Kasumi-1 (cell line): ENCODE data around the gene IDE.
"Not testable (repeated sequence)": the region's sequence is repeated elsewhere in the genome, so short reads cannot be mapped to it uniquely, and the experiment has no call there.

Source experiments
- DNase-seq, 2 experiments: peaks; one replicate each; lab custom pipeline; 2025; lab: John Stamatoyannopoulos, UW

The IDE gene

DNA sequence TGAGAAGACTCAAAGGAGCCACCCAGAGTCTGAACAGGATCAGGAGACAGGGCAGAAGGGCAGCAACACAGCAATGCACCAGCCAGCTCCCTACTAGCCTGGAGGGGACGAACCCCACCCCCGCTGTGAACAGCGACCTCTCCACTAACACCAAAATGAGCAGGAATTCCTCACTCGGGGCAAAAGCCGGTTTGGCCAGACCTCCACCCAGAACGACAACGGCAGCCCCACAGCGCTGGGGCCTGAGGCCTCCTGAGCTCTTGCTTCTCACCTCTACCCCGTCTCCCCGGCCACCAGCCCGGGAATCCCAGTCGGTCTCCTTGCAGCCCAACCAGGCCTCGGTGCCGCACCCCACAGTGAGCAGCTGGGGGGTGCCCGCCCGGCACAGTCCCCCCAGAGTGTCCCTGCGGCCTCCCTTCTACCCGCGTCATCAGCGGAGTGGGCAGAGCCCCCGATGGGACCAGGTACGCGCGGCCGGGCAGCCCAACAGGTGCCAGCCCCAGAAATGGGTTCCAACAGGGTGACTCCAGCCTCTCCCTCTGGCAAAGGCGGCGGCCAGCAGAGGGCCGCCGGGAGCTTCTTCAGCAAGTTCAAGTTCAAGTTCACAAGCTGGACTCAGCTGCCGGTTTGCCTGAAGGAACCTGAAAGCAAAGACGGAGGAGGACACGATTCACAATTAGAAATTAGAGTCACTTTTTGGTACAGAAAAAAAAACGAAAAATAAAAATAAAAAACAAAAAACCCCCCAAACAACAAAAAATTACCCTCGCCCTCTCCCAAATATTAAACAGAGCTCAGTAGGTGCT lies 153.9 kb downstream of the IDE start:
- DNase-seq: no peak

GRCh38 chr10:92418891-92419290 lies 155.0 kb downstream of the IDE start:
- no peak for DNase-seq

- no peak for DNase-seq
These were observed 155.7 kb downstream of the IDE start for GRCh38 chr10:92418221-92418620.

- no peak for DNase-seq
These were observed 160.4 kb downstream of the IDE start for GRCh38 chr10:92413519-92413918.

- DNase-seq: no peak
These were observed 160.9 kb downstream of the IDE start for GRCh38 chr10:92413011-92413410.

GRCh38 chr10:92411406-92411805 lies 162.5 kb downstream of the IDE start:
- DNase-seq: no peak

DNA sequence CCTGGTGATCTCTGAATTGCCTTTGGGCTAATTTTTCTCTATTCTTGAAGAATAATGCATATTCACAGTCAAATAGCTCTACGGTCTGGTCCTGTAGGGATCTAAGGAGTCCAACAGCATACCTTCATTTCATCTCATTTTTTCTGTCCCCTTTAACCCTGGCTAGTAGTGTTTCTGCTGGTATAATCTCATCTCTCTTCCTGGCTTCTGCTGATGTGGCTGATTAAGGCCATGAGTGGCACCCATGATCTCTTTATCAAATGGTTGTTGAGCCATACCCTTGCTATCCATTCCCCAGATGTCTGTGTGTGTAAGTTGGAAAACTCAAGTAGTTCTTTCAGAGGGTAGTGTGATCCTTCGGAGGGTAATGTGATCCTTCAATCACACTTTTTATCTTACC lies 163.4 kb downstream of the IDE start:
- no peak for DNase-seq

- DNase-seq: no peak
These were observed 165.9 kb downstream of the IDE start for GRCh38 chr10:92408017-92408361.

DNA sequence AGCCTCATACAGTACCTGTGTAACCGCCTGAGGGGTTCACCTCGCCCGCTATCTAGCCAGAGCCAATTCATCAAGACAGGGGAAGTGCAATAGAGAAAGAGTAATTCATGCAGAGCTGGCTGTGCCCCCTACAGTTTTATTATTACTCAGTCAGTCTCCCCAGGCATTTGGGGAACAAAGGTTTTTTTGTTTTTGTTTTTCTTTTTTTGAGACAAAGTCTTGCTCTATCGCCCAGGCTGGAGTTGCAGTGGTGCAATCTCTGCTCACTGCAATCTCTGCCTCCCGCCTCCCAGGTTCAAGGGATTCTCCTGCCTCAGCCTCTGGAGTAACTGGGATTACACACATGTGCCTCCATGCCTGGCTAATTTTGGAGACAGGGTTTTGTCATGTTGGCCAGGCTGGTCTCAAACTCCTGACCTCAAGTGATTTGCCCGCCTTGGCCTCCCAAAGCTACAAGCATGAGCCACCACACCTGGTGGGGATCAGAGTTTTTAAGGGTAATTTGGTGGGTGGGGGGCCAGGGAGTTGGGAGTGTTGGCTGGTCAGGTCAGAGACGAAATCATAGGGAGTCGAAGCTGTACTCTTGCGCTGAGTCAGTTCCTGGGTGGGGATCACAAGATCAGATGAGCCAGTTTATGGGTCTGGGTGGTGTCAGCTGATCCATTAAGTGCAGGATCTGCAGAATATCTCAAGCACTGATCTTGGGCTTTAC lies 166.4 kb downstream of the IDE start:
- no peak for DNase-seq

DNA sequence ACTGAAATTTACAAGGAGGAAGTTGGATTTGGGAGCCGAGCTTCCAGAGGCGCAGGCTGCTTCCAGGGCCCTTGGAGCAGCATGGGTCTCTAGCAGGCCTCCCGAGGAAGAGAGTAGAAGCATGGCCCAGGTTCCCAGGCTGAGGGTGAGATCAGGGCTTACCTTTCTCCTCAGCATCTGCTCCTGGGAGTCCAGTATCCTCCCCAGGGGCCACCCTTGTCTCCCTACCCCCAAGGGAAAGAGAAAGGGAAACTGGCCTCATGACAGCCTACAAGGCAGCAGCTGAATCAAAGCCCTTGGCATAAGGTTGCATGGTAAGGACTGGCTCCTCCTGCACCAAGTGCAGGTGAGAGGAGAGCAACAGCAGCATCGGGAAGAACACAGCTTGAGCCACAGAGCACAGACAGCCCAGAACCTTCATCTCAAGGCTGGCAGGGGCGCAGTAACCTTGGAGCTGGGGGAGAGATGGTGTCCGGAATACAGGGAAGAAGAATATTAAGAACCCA lies 168.4 kb downstream of the IDE start:
- DNase-seq: no peak

- DNase-seq: no peak
These were observed 169.1 kb downstream of the IDE start for GRCh38 chr10:92404612-92405418.

DNA sequence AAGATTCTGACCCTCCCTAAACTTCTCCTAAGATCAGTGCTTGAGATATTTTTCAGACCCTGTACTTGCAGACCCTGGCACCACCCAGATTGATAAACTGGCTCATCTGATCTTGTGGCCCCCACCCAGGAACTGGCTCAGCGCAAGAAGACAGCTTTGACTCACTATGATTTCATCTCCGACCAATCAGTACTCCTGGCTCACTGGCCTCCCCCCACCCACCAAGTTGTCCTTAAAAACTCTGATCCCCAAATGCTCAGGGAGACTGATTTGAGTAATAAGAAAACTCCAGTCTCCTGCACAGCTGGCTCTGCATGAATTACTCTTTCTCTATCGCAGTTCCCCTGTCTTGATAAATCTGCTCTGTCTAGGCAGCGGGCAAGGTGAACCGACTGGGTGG lies 171.7 kb downstream of the IDE start:
- not testable (repeated sequence) for DNase-seq
